ENCODE measurements around the gene INPP5E. TPM values are rescaled to one million over a fixed set of nuclear protein-coding genes. Genes with fewer than 3 reads are reported as not detected.

Gene INPP5E
- total RNA-seq, 1 experiment from 2014 or later: 10.7 TPM

- DNase-seq (no peak), ATAC-seq (no peak)
- intact Hi-C loops (cut with micrococcal nuclease): no loop called here
- no peak overlapping the region for H3K4me3 ChIP-seq (ENCODE audit: low read length)
- H3K4me2 ChIP-seq (ENCODE audit: low read length): no peak overlapping the region
- no peaks in the 10 kb centered on the region for H3K9me3 ChIP-seq (ENCODE audit: low read length)
- ChIA-PET CTCF (no interaction called here), POLR2A (ENCODE audit: unreplicated experiment) (no interaction called here)
- H3K79me2 ChIP-seq (ENCODE audit: low read length): no peaks in the 10 kb centered on the region
- H3K27ac ChIP-seq (ENCODE audit: low read length): no peak overlapping the region
- H3K36me3 ChIP-seq (ENCODE audit: low read depth, low read length): peaks cover 15% of the 10 kb centered on the region
- no peaks in the 10 kb centered on the region for H3F3A ChIP-seq (ENCODE audit: low read length, unreplicated experiment)
- H2AFZ ChIP-seq (ENCODE audit: low read length): no peak overlapping the region
- H3K9ac ChIP-seq (ENCODE audit: low read length): no peak overlapping the region
- H3K9me2 ChIP-seq (replicated peaks; ENCODE audit: low read length): no peaks in the 10 kb centered on the region
- TF ChIP-seq CTCF (conservative IDR thresholded peaks at IDR 0.05; ENCODE audit: low read depth, low read length) (no peak), EZH2 (IDR thresholded peaks at IDR 0.05; ENCODE audit: low read length, unreplicated experiment) (no peak), EZH2phosphoT487 (IDR thresholded peaks at IDR 0.05; ENCODE audit: borderline replicate concordance, low read length) (no peak)
- H4K20me1 ChIP-seq (ENCODE audit: low read length): no peaks in the 10 kb centered on the region
- H3K4me1 ChIP-seq (ENCODE audit: insufficient read depth, low read length): no peaks in the 10 kb centered on the region
- no TSS peak for BruUV-seq (replicated peaks)
- no peaks in the 10 kb centered on the region for H3K27me3 ChIP-seq (ENCODE audit: low read length)
Measured at GRCh38 chr9:136454026-136454796, 14.6 kb upstream of the INPP5E start.

GRCh38 chr9:136453326-136453725 is 13.7 kb upstream of the INPP5E start:
- Histone ChIP-seq H3K9me3 (ENCODE audit: low read length) (no peaks in the 10 kb centered on the region), H3K79me2 (ENCODE audit: low read length) (no peaks in the 10 kb centered on the region), H4K20me1 (ENCODE audit: low read length) (no peaks in the 10 kb centered on the region), H3K4me2 (ENCODE audit: low read length) (no peak overlapping the region), H3F3A (ENCODE audit: low read length, unreplicated experiment) (no peaks in the 10 kb centered on the region), H3K9me2 (replicated peaks; ENCODE audit: low read length) (no peaks in the 10 kb centered on the region), H3K27ac (ENCODE audit: low read length) (no peak overlapping the region), H3K27me3 (ENCODE audit: low read length) (no peaks in the 10 kb centered on the region), H2AFZ (ENCODE audit: low read length) (no peak overlapping the region), H3K4me3 (ENCODE audit: low read length) (no peak overlapping the region), H3K9ac (ENCODE audit: low read length) (no peak overlapping the region), H3K36me3 (ENCODE audit: low read depth, low read length) (peaks cover 11% of the 10 kb centered on the region; the same call in 1 of the 2 replicates), H3K4me1 (ENCODE audit: insufficient read depth, low read length) (no peaks in the 10 kb centered on the region)
- no TSS peak for BruUV-seq (replicated peaks)
- CTCF ChIA-PET: no interaction called here
- TF ChIP-seq CTCF (conservative IDR thresholded peaks at IDR 0.05; ENCODE audit: low read depth, low read length) (no peak), EZH2phosphoT487 (IDR thresholded peaks at IDR 0.05; ENCODE audit: borderline replicate concordance, low read length) (no peak), EZH2 (IDR thresholded peaks at IDR 0.05; ENCODE audit: low read length, unreplicated experiment) (no peak)
- POLR2A ChIA-PET (ENCODE audit: unreplicated experiment): no interaction called here
- intact Hi-C loops (cut with micrococcal nuclease): no loop called here
- no peak for ATAC-seq
- DNase-seq: no peak

- ATAC-seq: no peak
- Histone ChIP-seq H3K27ac (ENCODE audit: low read length) (no peak overlapping the region), H3K27me3 (ENCODE audit: low read length) (no peaks in the 10 kb centered on the region), H3K9ac (ENCODE audit: low read length) (no peak overlapping the region), H3K4me1 (ENCODE audit: insufficient read depth, low read length) (no peaks in the 10 kb centered on the region), H4K20me1 (ENCODE audit: low read length) (no peaks in the 10 kb centered on the region), H3K79me2 (ENCODE audit: low read length) (no peaks in the 10 kb centered on the region), H3K9me2 (replicated peaks; ENCODE audit: low read length) (no peaks in the 10 kb centered on the region), H3F3A (ENCODE audit: low read length, unreplicated experiment) (no peaks in the 10 kb centered on the region), H3K9me3 (ENCODE audit: low read length) (no peaks in the 10 kb centered on the region), H2AFZ (ENCODE audit: low read length) (no peak overlapping the region), H3K4me3 (ENCODE audit: low read length) (no peak overlapping the region), H3K36me3 (ENCODE audit: low read depth, low read length) (peaks cover 11% of the 10 kb centered on the region; the same call in 1 of the 2 replicates), H3K4me2 (ENCODE audit: low read length) (no peak overlapping the region)
- intact Hi-C loops (cut with micrococcal nuclease): no loop called here
- peak; percentile 27; the same call in 1 of the 2 replicates for TF ChIP-seq CTCF (conservative IDR thresholded peaks at IDR 0.05; ENCODE audit: low read depth, low read length)
- TF ChIP-seq EZH2phosphoT487 (IDR thresholded peaks at IDR 0.05; ENCODE audit: borderline replicate concordance, low read length): no peak
- POLR2A ChIA-PET (ENCODE audit: unreplicated experiment): no interaction called here
- no peak for DNase-seq
- no TSS peak for BruUV-seq (replicated peaks)
- CTCF ChIA-PET: no interaction called here
Measured at GRCh38 chr9:136451221-136451877, 11.7 kb upstream of the INPP5E start.

All from PC-3 (cell line).